COLO668 (cell line): ENCODE measurements around the gene ZNF93.
"Not testable (repeated sequence)": the region's sequence is repeated elsewhere in the genome, so short reads cannot be mapped to it uniquely, and the experiment has no call there.

ENCODE experiments used
- DNase-seq: peaks from one replicate; lab custom pipeline; 2025; ENCODE audit not compliant: unreplicated experiment; lab: John Stamatoyannopoulos, UW

ZNF93 gene

GRCh38 chr19:19937403-19937802 lies 36.7 kb downstream of the ZNF93 start:
- DNase-seq = no peak

GRCh38 chr19:19938449-19938848 lies 37.7 kb downstream of the ZNF93 start:
- no peak for DNase-seq

- DNase-seq = no peak
These were observed 43.3 kb downstream of the ZNF93 start for GRCh38 chr19:19943848-19944582.

- no peak for DNase-seq
These were observed 43.8 kb downstream of the ZNF93 start for GRCh38 chr19:19944583-19944880.

GRCh38 chr19:19946226-19946625 lies 45.5 kb downstream of the ZNF93 start:
- no peak for DNase-seq

- no peak for DNase-seq
These were observed 48.1 kb downstream of the ZNF93 start for GRCh38 chr19:19948800-19949199.

GRCh38 chr19:19955208-19955607 lies 54.5 kb downstream of the ZNF93 start:
- no peak for DNase-seq

- DNase-seq = no peak
These were observed 55.8 kb downstream of the ZNF93 start for GRCh38 chr19:19956434-19957075.

GRCh38 chr19:19957766-19958165 lies 57.0 kb downstream of the ZNF93 start:
- not testable (repeated sequence) for DNase-seq

GRCh38 chr19:19959151-19959799 lies 58.5 kb downstream of the ZNF93 start:
- DNase-seq = peak; percentile 56

GRCh38 chr19:19964416-19964815 lies 63.7 kb downstream of the ZNF93 start:
- no peak for DNase-seq

GRCh38 chr19:19966126-19966525 lies 65.4 kb downstream of the ZNF93 start:
- DNase-seq = not testable (repeated sequence)

- DNase-seq = no peak
These were observed 66.1 kb downstream of the ZNF93 start for GRCh38 chr19:19966862-19967261.
